Panc1 (cell line): ENCODE measurements around the gene CCM2. TPM values are rescaled to one million over a fixed set of nuclear protein-coding genes. Genes with fewer than 3 reads are reported as not detected.

Source experiments
- ATAC-seq: fragments of 200-7000 bp; cut with Tn5 transposase; 2 replicates; pipeline ENCODE4 v1.9.1; 2020; ENCODE audit warnings: mild to moderate bottlenecking, moderate library complexity
- BruUV-seq: library from RNA; stranded (reverse); fragments of 400-500 nt; replicated peaks from 2 replicates; lab custom pipeline; 2021; lab: Mats Ljungman, UMichigan
- CTCF ChIA-PET: fragments of 300-600 bp; sonication (Branson Sonifier 250); formaldehyde crosslinking; loops from one replicate; lab custom pipeline; 2022; ENCODE audit warnings: antibody characterized with exemption; lab: Charles Lee
- POLR2A ChIA-PET: fragments of 300-600 bp; sonication (Branson Sonifier 250); formaldehyde crosslinking; loops from one replicate; lab custom pipeline; 2022; ENCODE audit warnings: antibody characterized with exemption; lab: Charles Lee
- DNase-seq: peaks from one replicate; pipeline ENCODE4 v3.0.0-alpha.2; 2010; ENCODE audit warnings: low read depth, low spot score
- H3K27ac ChIP-seq: 2 replicates; pipeline ENCODE4 v1.5.1; 2011; ENCODE audit warnings: mild to moderate bottlenecking, low read length, inconsistent platforms
- H3K27me3 ChIP-seq: fragments of 200-500 bp; sonication (Bioruptor generic); 2 replicates; pipeline ENCODE4 v1.6.0; 2014; ENCODE audit warnings: low read length, inconsistent platforms; ENCODE audit not compliant: control insufficient read depth, insufficient read depth
- H3K36me3 ChIP-seq: fragments of 200-500 bp; sonication (Bioruptor generic); 2 replicates; pipeline ENCODE4 v1.5.1; 2014; ENCODE audit warnings: inconsistent platforms, mild to moderate bottlenecking, low read length, moderate library complexity; ENCODE audit not compliant: control insufficient read depth, insufficient read depth
- H3K4me1 ChIP-seq: 2 replicates; pipeline ENCODE4 v1.5.1; 2011; ENCODE audit warnings: inconsistent platforms, mild to moderate bottlenecking, low read length, moderate library complexity; ENCODE audit not compliant: control insufficient read depth, insufficient read depth
- H3K4me3 ChIP-seq, 2 experiments: 2 replicates each; pipeline ENCODE4 v1.5.1; 2011 to 2012; ENCODE audit warnings: low read depth in 2 of 2, low read length in 2 of 2, mild to moderate bottlenecking in 2 of 2, inconsistent platforms in 1 of 2, moderate library complexity in 1 of 2
- H3K9me3 ChIP-seq: fragments of 200-500 bp; sonication (Bioruptor generic); 2 replicates; pipeline ENCODE4 v1.5.1; 2014; ENCODE audit warnings: low read depth, mild to moderate bottlenecking, inconsistent platforms, low read length, moderate library complexity; ENCODE audit not compliant: control insufficient read depth, insufficient read depth
- CTCF ChIP-seq: fragments of 450-650 bp; IDR thresholded peaks from 2 replicates; pipeline ENCODE4 v1.5.1; 2017; ENCODE audit warnings: mild to moderate bottlenecking
- POLR2AphosphoS5 ChIP-seq: IDR thresholded peaks from 2 replicates; pipeline ENCODE4 v1.6.1; 2012; ENCODE audit warnings: mild to moderate bottlenecking, low read depth, low read length, moderate library complexity
- SIN3A ChIP-seq: IDR thresholded peaks from 2 replicates; pipeline ENCODE4 v1.6.1; 2012; ENCODE audit warnings: low read depth, mild to moderate bottlenecking, low read length, moderate library complexity, borderline replicate concordance; ENCODE audit not compliant: insufficient read depth
- TCF7L2 ChIP-seq: IDR thresholded peaks from 2 replicates; pipeline ENCODE4 v1.6.1; 2011; ENCODE audit warnings: mild to moderate bottlenecking, low read depth, low read length, inconsistent platforms
- in situ Hi-C: cut with HindIII; loops from 2 replicates; pipeline ENCODE4 v1.10.0; 2016; ENCODE audit warnings: low sequenced_read_pairs, low pct_unique_long_range_greater_than_20kb
- intact Hi-C: fragments of 100-400 bp; cut with micrococcal nuclease; formaldehyde crosslinking; loops from one replicate; pipeline ENCODE4 v1.10.0; 2022; ENCODE audit not compliant: unreplicated experiment
- total RNA-seq: library from RNA; stranded (reverse); gene quantifications from one replicate; pipeline ENCODE4 v1.2.1, GENCODE V29; 2021; ENCODE audit not compliant: unreplicated experiment
- TF ChIP-seq, protein P1 (sequence below), 2 experiments: IDR thresholded peaks; 2 replicates each; pipeline ENCODE4 v1.6.1; 2011 to 2012; ENCODE audit warnings: low read depth in 2 of 2, control low read depth in 1 of 2, low read length in 1 of 2, mild to moderate bottlenecking in 1 of 2, moderate library complexity in 1 of 2; ENCODE audit not compliant: insufficient read depth in 1 of 2

CCM2 gene
- total RNA-seq, 1 experiment from 2014 or later = 97.1 TPM

GRCh38 chr7:44962483-44963251, 37.3 kb upstream of the CCM2 start:
- no peaks in the 10 kb centered on the region for H3K36me3 ChIP-seq
- H3K9me3 ChIP-seq = no peaks in the 10 kb centered on the region
- intact Hi-C loops = loop anchor here (5.0 kb wide), 1 partner anchor 105 kb away; no protein-coding TSS in a partner anchor
- in situ Hi-C loops = no loop called here
- no peak overlapping the region for H3K27ac ChIP-seq
- ATAC-seq (peak; percentile 69), DNase-seq (no peak)
- H3K4me1 ChIP-seq = peaks cover 3% of the 10 kb centered on the region; the same call in 1 of the 2 replicates
- POLR2A ChIA-PET = no interaction called here
- peak overlapping the region; percentile 36 to 45 for H3K4me3 ChIP-seq
- TF ChIP-seq CTCF = no peak; the same call in 1 of the 2 replicates
- TF ChIP-seq POLR2AphosphoS5 = no peak
- no peak for TF ChIP-seq SIN3A
- TF ChIP-seq, protein P1, sequence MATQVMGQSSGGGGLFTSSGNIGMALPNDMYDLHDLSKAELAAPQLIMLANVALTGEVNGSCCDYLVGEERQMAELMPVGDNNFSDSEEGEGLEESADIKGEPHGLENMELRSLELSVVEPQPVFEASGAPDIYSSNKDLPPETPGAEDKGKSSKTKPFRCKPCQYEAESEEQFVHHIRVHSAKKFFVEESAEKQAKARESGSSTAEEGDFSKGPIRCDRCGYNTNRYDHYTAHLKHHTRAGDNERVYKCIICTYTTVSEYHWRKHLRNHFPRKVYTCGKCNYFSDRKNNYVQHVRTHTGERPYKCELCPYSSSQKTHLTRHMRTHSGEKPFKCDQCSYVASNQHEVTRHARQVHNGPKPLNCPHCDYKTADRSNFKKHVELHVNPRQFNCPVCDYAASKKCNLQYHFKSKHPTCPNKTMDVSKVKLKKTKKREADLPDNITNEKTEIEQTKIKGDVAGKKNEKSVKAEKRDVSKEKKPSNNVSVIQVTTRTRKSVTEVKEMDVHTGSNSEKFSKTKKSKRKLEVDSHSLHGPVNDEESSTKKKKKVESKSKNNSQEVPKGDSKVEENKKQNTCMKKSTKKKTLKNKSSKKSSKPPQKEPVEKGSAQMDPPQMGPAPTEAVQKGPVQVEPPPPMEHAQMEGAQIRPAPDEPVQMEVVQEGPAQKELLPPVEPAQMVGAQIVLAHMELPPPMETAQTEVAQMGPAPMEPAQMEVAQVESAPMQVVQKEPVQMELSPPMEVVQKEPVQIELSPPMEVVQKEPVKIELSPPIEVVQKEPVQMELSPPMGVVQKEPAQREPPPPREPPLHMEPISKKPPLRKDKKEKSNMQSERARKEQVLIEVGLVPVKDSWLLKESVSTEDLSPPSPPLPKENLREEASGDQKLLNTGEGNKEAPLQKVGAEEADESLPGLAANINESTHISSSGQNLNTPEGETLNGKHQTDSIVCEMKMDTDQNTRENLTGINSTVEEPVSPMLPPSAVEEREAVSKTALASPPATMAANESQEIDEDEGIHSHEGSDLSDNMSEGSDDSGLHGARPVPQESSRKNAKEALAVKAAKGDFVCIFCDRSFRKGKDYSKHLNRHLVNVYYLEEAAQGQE (IDR thresholded peaks at IDR 0.05; ENCODE audit: insufficient read depth in 1 of 2, low read depth in 2 of 2, low read length in 1 of 2) = 0 out of 4 replicates have a peak, but pooled peaks of 1 of the 2 experiments have one; percentile 12
- H3K27me3 ChIP-seq = no peaks in the 10 kb centered on the region
- CTCF ChIA-PET = interaction anchor here (0.5 to 1.2 kb wide), 6 partner anchors 10 to 106 kb away, joined by 3 to 6 read pairs (median 4); no protein-coding TSS in a partner anchor
- BruUV-seq = no TSS peak

DNA sequence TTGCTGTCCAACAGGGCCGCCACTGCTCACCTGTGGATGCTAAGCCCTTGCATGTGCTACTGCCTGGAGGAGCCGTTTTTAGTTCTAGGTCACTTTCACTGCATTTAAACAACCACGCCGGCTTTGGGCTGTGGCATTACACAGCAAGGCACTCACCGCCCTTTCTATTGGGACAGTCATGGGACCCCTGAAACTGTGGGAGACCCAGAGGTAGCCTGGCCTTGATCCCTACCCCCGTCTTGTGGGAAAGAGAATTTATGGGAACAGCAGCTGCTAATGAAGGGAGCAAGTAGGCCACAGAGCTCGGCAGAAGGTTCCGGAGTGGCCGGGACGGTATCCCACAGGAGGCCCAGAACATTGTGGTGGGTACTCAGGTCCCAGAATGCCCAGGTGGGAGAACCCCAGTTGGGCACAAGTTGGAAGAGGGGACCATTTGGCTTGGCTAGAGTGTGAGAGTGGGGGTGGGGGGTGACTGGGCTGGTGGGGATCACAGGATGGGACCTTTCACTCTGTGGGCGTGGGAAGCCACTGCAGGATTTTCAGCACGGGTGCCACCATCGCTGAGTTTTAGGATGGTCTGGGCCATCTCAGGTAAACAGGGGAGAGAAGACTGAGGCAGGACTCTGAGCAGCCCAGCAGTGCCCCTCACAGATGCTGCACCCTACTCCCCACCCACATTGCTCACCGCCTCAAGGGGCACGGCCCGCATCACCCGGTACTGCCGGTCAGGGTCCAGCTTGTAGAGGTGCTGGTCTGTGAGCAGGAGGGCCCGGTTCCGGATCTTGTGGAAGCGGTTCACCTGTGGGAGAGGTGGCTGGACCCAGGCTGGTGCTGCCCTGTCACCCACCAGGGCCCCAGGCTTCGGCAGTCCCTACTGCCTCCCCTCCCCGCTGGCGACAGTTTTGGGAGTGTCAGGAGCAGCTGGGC, 36.4 kb upstream of the CCM2 start:
- in situ Hi-C loops (no loop called here), intact Hi-C loops (loop anchor here (5.0 kb wide), 1 partner anchor 106 kb away; no protein-coding TSS in a partner anchor)
- H3K27ac ChIP-seq = no peak overlapping the region
- no peaks in the 10 kb centered on the region for H3K27me3 ChIP-seq
- BruUV-seq = no TSS peak
- H3K9me3 ChIP-seq = no peaks in the 10 kb centered on the region
- no peak overlapping the region for H3K4me3 ChIP-seq
- ChIA-PET CTCF (interaction anchor here (0.6 to 1.3 kb wide), 4 partner anchors 9 to 107 kb away, joined by 3 to 6 read pairs (median 5); no protein-coding TSS in a partner anchor), POLR2A (interaction anchor here (0.7 kb wide), 1 partner anchor 15 kb away, joined by 3 read pairs; no protein-coding TSS in a partner anchor)
- ATAC-seq = no peak
- DNase-seq = no peak
- TF ChIP-seq CTCF (no peak), TCF7L2 (no peak), SIN3A (no peak), POLR2AphosphoS5 (no peak)
- TF ChIP-seq, protein P1 (IDR thresholded peaks at IDR 0.05; ENCODE audit: insufficient read depth in 1 of 2, low read depth in 2 of 2, low read length in 1 of 2) = no peak
- H3K4me1 ChIP-seq = peaks cover 3% of the 10 kb centered on the region; the same call in 1 of the 2 replicates
- H3K36me3 ChIP-seq = no peaks in the 10 kb centered on the region
